ENCODE measurements around the gene NSUN3.
A peak's percentile ranks its signal among the peaks of the same experiment; 100 is the strongest.
"Not testable (repeated sequence)": the region's sequence is repeated elsewhere in the genome, so short reads cannot be mapped to it uniquely, and the experiment has no call there.

The NSUN3 gene

DNA sequence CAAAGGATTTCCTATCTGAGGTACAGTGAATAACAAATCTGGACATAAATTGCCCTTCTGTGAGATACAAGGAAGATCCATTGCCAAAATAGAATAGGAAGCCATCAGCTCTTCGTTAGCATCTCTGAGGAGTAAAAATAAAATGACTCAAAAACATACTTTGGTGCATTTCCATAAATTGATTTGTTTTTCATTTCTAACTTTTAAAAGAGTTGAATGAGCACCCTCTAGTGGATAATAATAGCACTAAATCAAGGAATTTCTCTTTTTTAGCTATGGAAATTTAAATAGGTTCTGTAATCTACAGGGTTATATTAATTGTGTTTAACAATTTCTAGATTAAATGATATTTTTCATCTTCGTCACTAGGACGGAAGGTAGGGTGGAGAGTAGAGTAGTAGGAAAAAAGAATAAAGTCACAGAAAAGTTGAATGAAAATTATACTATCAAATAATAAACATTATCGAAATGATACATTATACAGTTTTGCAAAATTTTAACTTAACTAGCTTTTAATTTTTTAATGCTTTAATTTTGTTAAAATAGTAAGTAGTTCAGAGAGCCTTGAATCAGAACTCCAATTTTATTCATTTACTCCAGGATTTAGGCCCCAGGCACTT, 6.4 kb downstream of the NSUN3 start:
- no peak for DNase-seq (ENCODE audit: low read depth)

DNA sequence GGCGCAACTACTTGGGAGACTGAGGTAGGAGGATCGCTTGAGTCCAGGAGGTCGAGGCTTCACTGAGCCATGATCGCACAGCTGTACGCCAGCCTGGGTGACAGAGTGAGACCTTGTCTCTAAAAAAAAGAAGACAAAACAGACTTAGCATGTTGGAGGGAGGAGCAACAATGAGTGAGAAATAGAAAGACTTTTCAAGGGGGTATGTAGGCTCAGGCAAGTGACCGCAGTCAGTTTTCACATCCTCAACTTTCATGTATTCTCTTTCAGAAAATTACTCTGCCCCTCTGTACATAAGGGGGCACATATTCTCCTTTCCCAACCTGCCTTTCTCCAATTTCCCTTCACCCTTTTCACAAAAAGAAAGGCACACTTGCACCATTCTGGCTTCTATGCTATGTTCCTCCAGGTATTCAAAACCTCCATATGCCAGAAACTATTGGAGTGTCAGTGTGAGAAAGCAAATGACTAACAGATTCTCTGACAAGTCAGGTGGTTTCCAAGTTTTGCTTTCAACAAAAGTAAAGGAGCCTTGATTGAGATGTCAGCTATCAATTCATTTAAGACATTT, 7.6 kb downstream of the NSUN3 start:
- no peak for DNase-seq (ENCODE audit: low read depth)

DNA sequence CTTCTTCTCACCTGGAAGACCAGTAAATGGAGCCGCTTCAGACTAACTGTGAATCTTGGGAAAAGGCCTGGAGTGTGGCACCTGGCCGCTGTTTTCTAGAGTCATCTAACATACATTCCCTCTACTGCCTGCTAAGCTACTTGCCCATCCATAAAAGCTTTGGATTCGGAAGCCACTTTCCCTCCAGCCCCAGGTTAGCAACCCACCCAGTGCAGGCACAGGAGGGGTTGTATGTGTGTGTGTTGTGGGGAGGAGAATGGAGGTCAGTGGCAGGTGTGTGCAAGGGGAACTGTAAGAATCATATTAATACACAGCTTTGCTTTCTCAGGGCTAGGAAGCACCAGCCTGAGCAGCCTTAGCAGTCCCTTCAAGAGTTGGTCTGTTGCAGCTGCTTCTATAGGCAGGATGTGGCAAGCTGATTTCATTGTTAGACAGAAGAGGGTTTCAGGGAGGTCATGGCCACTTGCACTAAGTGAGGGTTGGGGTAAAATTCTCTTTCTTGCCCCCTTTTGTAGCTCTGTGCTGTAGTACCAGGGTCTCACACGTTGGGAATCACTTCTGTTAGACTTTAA, 8.9 kb downstream of the NSUN3 start:
- DNase-seq (ENCODE audit: low read depth) = no peak

DNA sequence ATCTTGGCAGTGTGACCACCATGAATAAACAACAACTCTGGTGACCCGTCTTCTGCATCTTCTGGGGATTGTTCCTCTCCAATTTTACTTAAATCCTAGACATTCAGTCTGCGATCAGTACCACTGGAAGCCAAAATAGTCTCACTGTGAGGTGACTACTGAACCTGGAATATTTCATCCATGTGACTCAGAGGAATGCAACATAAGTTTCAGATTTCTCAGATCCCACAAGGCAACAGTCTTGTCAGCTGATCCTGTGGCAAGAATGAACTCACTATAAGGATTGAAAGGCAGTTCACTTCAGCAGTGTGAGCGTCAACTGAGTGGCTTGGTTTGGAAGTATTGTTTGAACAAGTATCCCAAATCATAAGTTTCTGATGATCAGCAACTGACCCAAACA, 13.2 kb downstream of the NSUN3 start:
- no peak for DNase-seq (ENCODE audit: low read depth)

DNA sequence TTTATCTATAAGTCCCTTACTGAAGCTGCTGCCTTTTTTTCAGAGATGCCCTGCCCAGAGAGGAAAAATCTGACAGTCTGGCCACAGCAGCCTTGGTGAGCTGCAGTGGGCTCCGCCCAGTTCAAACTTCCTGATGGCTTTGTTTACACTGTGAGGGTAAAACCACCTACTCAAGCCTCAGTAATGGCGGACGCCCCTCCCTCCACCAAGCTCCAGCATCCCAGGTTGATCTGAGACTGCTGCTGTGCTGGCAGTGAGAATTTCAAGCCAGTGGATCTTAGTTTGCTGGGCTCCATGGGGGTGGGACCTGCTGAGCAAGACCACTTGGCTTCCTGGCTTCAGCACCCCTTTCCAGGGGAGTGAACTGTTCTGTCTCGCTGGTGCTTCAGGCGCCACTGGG, 17.7 kb downstream of the NSUN3 start:
- not testable (repeated sequence) for DNase-seq (ENCODE audit: low read depth)

DNA sequence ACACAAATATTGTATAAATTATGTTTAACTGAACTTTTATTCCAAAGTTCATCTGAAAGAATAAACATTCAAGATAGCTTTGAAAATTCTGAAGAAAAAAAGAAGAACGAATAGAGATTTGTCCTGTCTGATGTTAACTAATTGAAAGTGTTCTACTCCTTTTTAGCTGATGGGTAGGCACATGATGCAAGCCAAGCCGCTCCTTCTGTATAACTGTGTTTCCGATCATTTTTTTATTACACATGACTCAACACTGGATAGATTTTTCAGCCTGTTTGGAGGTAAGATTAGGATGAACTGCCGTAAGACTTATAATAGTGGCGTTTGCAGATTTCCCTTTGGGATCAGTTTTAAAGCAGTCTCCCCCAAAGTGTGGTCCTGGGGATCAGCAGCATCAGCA, 19.0 kb downstream of the NSUN3 start:
- no peak for DNase-seq (ENCODE audit: low read depth)

DNA sequence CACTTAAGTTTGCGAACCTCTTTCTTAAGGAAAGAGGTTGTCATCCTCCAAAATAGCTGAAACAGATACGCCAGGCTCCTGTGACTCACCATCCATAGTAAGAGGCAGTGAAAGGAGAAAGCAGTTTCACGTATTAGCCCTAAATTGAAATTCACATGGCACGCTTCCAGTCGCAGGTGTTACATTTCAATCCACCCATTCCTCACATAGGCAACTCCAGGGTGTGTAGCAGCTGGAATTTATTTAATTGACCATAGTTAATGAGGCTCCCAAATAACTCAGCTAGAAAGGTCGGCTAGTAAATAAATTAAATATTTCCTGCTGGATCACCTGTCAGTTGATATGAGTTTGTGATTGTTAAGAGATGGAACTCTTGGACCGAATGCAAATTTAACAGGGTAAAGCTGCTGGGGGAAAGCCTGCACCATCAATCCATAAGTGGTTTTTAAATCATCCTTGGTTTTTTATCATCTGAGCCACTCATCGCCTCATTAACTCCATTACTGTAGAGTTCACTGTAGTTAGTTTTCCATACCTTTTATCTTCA, 19.6 kb downstream of the NSUN3 start:
- no peak for DNase-seq (ENCODE audit: low read depth)

DNA sequence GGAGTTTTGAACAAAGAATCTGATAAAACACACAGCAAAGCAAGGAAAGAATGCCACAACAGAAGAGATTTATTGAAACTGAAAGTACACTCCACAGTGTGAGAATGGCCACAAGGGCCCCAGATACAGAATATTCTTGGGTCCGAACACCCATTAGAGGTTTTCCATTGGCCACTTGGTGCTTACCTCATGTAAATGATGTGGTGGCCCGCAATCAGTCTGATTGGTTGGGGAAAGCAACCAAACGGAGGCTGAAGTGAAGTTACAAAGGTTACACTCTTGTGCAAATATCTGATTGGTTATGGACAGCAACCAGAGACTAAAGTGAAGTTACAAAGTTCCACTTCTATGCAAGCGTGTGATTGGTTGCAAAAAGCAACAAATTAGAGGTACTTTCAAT, 20.4 kb downstream of the NSUN3 start:
- DNase-seq (ENCODE audit: low read depth) = no peak

DNA sequence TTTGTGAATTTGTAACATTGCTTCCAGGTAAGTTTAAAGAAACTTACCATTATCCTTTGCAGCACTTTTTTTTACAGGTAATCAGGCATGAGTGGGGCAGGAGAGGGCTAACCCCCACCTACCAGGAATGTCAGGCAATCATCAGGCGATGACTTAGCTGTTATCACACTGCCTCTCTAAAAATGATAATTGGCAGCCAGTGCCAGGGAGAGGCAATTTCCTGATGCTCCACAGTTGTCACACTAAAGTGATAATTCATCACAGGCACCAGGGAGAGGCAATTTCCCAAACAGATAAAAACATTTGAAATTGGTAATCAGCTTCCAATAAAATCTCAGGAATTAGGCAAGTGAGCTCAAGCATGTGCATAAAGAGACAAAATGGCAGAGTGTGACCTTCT, 26.3 kb downstream of the NSUN3 start:
- DNase-seq (ENCODE audit: low read depth) = no peak

DNA sequence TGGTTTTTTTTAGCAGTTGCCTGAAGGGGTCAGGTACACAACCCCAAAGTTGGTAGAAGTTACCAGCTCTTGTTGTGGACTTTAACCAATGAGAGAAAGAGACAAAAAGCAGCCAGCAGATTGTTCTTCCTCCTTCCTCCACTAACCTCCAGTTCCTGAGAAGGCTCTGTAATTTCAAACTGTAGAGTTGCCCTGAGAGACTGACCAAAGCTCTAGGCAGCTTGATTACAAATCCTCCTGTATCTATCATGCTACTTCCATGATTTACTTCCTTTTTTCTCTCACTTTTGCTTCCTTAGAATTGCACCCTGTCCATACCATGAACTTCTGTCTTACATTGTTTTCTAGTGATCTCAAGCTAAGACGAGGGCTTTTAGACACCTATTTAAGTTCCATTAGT, 29.2 kb downstream of the NSUN3 start:
- DNase-seq (ENCODE audit: low read depth) = no peak

DNA sequence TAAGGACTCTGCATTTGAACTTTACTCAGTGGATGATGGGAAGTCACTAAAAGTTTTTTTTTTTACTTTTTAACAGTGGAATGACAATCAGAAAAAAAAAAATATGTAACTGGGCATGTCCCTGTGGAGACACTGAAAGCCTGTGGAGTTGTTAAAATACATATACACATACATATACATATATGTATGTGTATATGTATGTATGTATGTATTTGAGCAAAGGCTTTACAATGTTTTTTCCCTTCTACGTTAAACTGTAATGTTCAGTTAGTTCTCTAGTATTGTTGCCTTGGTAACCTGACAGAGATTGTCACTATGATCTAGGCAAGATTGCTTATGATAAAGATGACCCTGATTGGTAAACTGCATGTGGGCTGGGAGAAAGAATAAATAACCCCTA, 30.3 kb downstream of the NSUN3 start:
- no peak for DNase-seq (ENCODE audit: low read depth)

DNA sequence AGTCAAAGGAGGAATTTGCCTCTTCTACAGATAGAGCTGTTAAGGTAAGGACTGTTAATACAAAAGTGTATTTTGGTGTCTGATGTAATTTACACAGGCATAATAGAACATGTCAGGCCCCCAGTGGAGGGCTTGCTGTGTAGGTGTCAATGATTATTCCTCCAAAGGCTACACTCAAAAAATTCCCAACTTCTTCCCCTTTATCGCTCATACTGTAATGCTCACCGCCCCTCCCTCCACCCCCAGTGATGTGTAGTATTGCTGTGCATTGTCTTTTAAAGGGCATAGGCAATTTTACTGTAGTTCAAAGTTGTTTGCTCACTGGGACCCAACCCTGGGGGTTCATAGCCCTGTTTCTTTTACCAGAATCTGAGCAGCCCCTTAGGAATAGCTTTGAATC, 32.2 kb downstream of the NSUN3 start:
- no peak for DNase-seq (ENCODE audit: low read depth)

DNA sequence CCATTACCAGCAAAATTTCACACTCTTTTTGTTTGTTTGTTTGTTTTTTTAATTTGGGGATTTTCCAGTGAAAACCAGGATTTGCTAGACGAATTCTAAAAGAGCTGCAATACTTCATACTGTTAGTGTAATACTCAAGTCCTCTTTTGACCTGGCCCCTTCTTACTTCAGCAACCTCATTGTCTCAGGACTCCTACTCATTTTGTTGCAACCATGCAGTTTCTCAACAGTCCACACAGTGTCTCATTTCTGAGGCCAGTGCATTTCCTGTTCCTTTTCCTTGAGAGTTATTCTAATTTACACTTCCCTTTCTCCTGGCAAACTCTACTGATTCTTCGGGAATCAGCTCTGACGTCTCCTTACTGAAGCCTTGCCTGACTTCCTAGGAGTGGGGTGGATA, 35.6 kb downstream of the NSUN3 start:
- no peak for DNase-seq (ENCODE audit: low read depth)

DNA sequence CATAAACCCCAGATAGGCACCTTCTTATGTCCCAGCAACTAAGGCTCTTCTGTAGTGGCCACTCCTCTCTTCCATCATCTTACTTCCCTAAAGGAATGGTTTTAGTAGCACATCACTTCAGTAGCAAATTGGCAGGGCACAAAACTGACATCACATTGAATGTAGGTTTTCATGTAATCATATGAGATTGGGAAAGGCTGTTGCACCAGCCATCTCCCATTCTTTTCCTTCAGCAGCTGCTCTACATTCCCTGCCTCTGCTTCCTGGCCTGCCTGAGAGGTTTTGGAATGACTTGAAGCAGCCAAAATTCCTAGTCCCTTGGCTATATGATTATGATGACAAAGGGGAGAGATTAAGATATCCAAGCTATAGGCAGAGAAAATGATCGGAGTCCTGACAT, 36.5 kb downstream of the NSUN3 start:
- DNase-seq (ENCODE audit: low read depth) = no peak

DNA sequence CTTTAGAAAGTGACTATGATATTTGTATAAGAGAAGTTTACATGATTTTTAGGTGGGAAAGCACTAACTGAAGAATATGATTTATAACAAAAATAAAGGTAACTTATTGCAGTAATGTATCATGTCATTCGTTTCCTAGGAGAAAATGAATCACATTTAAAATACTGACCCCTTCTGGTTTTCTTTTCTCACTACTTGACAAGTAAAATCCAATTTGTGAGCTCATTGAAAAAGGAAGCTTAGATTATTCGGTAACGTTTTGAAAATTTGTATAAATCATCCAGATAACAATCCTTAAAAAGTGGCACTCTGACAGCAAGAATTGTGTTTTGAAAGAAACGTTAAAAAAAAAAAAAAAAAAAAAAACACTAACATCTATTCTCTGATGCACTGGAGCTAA, 39.0 kb downstream of the NSUN3 start:
- DNase-seq (ENCODE audit: low read depth) = no peak

DNA sequence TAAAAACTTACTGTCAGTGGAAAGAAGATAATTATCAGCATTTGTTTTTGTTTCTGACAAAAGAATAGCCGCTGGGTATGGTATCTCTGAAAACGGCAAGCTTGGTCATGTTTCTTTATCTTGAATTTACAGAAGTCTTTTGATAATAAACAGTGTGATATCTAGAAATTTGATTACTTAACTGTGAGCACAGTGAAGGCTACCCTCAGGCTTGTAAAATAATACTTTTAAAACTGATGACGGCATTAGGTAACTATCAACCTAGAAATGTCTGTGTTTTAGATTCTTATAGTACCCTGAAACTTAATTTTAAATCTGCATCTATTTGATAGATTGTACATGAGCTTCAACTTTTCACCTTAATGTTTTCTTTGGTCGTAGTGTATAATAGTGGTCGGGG, 43.4 kb downstream of the NSUN3 start:
- DNase-seq (ENCODE audit: low read depth) = no peak

DNA sequence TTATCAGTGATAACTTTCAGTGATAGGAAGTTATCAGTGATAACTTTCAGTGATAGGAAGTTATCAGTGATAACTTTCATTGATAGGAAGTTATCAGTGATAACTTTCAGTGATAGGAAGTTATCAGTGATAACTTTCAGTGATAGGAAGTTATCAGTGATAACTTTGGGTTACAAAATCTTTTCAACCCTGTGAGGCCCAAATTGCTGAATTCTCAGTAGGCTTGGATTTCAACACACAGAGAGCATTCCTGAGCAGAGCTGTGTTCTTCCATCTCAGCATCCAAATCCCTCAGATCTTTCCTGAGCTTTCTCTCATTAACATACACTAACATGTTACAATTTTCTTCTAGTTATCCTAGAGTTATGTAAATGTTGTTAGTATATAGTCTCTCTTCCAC, 47.4 kb downstream of the NSUN3 start:
- not testable (repeated sequence) for DNase-seq (ENCODE audit: low read depth)

DNA sequence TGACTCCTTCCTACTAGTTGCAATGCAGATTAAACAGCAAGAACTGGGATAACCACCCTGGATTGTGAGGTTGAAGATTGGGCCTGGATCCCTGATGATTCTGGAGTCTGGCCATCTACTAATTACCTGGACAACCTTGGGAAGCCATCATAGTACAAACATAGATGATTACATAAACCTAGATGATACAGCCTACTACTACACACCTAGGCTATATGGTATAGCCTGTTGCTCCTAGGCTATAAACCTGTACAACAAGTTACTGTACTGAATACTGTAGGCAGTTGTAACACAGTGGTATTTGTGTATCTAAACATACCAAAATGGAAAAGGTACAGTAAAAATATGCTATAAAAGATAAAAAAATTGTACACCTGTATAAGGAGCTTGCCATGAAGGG, 48.0 kb downstream of the NSUN3 start:
- no peak for DNase-seq (ENCODE audit: low read depth)

DNA sequence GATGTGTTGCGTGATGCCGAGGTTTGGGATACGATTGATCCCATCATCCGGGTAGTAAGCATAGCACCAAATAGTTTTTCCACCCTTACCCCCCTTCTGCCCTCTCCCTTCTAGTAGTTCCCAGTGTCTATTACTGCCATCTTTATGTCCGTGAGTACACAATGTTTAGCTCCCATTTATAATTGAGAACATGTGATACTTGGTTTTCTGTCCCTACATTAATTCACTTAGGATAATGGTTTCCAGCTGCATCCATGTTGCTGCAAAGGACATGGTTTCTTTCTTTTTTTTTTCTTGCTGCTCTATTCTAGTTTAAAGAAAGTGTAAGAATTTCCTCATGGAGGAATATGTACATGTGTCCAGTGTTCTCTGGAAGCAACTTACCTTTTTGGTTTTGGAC, 51.8 kb downstream of the NSUN3 start:
- no peak for DNase-seq (ENCODE audit: low read depth)

DNA sequence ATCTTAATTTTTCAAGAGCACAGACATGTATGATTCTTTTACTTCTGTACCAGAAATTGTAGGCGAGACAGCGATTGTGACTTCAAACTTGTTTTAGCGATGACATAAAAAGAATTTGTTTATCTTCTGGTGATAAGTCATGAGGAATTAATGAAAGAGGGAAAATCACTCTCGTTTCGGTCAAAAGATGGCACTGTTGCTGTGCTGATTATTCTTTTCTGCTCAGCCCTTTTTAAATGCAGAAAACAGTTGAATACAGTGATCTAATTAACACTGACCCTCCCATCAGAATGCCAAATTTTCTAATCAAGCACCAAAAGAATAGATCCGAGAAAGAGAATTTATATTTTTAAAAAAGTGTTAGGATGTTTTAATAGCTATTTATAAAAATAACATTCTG, 52.6 kb downstream of the NSUN3 start:
- DNase-seq (ENCODE audit: low read depth) = peak; percentile 7

DNA sequence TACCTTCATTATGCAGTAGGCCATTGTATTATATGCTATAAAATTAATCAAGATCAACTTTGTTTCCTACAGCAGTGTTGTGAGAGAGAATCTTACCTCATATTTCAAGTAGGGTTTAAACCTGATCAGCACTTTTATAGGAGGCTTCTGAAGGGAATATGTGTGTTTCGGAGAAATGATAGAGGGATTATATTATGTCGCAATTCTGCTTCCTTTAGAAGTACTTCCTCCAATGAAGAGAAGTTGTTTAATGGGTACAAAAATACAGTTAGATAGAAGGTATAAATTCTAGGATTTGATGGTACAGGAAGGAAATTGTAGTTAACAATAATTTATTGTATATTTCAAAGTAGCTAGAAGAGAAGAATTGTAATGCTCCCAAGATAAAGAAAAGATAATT, 54.9 kb downstream of the NSUN3 start:
- no peak for DNase-seq (ENCODE audit: low read depth)

DNA sequence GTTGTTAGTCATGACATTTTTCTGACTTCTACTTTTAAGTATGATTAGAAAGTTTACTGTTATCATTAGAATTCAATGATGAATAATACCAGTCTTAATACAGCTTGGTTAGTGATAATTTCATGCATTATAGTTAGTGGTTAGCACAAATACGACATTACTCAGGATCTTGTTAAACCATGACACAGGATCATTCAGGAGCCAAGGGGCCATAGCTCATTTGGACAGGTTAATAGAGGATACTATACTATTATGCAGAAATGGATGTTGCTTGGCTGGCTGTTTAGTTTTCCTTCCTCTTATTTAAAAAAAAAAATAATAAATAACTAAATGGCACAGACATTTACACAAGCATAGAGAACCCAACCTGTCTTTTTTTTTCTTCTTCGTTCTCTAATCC, 55.5 kb downstream of the NSUN3 start:
- DNase-seq (ENCODE audit: low read depth) = no peak

DNA sequence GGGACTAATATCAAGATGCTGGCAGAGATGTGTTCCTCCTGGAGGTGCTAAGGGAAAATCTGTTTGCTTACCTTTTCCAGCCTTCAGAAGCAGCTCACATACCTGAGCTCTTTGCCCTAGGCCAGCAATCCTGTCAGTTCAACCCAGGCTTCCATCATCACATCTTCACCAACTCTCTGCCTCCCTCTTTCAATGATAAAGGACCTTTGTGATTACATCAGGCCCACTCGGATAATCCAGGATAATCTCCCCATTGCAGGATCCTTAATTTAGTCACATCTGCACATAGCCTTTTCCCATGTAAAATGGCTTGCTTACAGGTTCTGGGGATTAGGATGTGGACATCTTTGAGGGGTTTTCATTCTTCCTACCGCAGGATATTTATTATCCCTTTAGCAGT, 58.3 kb downstream of the NSUN3 start:
- DNase-seq (ENCODE audit: low read depth) = no peak

DNA sequence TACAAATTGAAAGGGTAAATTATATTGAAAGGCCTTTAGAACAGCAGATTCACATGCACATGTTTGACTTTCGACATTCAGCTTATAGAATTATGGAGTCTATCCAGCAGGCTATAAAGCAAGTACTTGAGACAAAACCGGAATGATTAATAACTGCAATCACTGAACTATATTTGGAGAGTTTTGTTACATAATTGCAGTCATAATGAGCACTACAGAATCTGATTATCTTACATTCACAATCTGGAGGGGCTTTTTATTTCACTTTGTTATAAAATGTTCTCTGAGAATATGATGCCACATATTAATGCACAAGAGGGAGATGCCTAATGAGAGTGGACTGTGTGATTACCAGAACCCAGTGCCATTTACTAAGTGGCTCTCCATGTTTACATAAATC, 64.3 kb downstream of the NSUN3 start:
- DNase-seq (ENCODE audit: low read depth) = no peak
